Activated T-cell treated with anti-CD3 and anti-CD28 coated beads, Interleukin-2, amount 50 U/mL, for 48 hours (primary cell): ENCODE data around the gene NUP50.
A peak's percentile ranks its signal among the peaks of the same experiment; 100 is the strongest.

Source experiments
- DNase-seq, 2 experiments: peaks; one replicate each; pipeline ENCODE4 v3.0.0-alpha.2; 2020

Gene NUP50

GRCh38 chr22:45211435-45211834 is 47.7 kb downstream of the NUP50 start:
- no peak for DNase-seq

GRCh38 chr22:45211848-45212247 is 48.1 kb downstream of the NUP50 start:
- DNase-seq = no peak

- no peak for DNase-seq
Observed at GRCh38 chr22:45212306-45212709, 48.6 kb downstream of the NUP50 start.

GRCh38 chr22:45212992-45213751 is 49.4 kb downstream of the NUP50 start:
- DNase-seq = no peak

GRCh38 chr22:45216133-45217003 is 52.6 kb downstream of the NUP50 start:
- DNase-seq = no peak

GRCh38 chr22:45217345-45217744 is 53.6 kb downstream of the NUP50 start:
- DNase-seq = no peak

GRCh38 chr22:45217806-45218205 is 54.1 kb downstream of the NUP50 start:
- DNase-seq = no peak

GRCh38 chr22:45218976-45219375 is 55.3 kb downstream of the NUP50 start:
- peak; percentile 43 to 54 for DNase-seq

- no peak for DNase-seq
Observed at GRCh38 chr22:45221201-45221600, 57.5 kb downstream of the NUP50 start.

- no peak for DNase-seq
Observed at GRCh38 chr22:45223304-45224117, 59.8 kb downstream of the NUP50 start.

- DNase-seq = no peak
Observed at GRCh38 chr22:45224331-45224730, 60.6 kb downstream of the NUP50 start.

GRCh38 chr22:45224988-45225731 is 61.4 kb downstream of the NUP50 start:
- DNase-seq = no peak

GRCh38 chr22:45225732-45226502 is 62.2 kb downstream of the NUP50 start:
- DNase-seq = no peak

- no peak for DNase-seq
Observed at GRCh38 chr22:45226503-45227186, 62.9 kb downstream of the NUP50 start.

- no peak for DNase-seq
Observed at GRCh38 chr22:45227645-45228400, 64.1 kb downstream of the NUP50 start.

GRCh38 chr22:45228401-45228754 is 64.7 kb downstream of the NUP50 start:
- DNase-seq = no peak

GRCh38 chr22:45229181-45229580 is 65.5 kb downstream of the NUP50 start:
- DNase-seq = no peak

GRCh38 chr22:45230026-45230721 is 66.4 kb downstream of the NUP50 start:
- DNase-seq = no peak

- no peak for DNase-seq
Observed at GRCh38 chr22:45231293-45231692, 67.6 kb downstream of the NUP50 start.

GRCh38 chr22:45233386-45233785 is 69.7 kb downstream of the NUP50 start:
- DNase-seq = no peak
